Transverse colon (tissue), 4 donors: Measurements from ENCODE around the gene SEMA4D. TPM values are rescaled to one million over a fixed set of nuclear protein-coding genes. Genes with fewer than 3 reads are reported as not detected.

Experiments used
- DNase-seq: peaks from one replicate; pipeline ENCODE4 v3.0.0-alpha.2; 2019
- H3K27ac ChIP-seq, 4 donors: fragments of 200-600 bp; sonication (generic); 2 replicates each; pipeline ENCODE4 v1.5.1; 2016 to 2018; ENCODE audit warnings: inconsistent platforms in 4 of 4
- H3K27me3 ChIP-seq: fragments of 200-600 bp; sonication (generic); 2 replicates; pipeline ENCODE4 v1.5.1; 2017; ENCODE audit warnings: inconsistent platforms
- H3K36me3 ChIP-seq, 4 donors: fragments of 200-600 bp; sonication (generic); 2 replicates each; pipeline ENCODE4 v1.5.1; 2017 to 2019; ENCODE audit warnings: inconsistent platforms in 4 of 4
- H3K4me1 ChIP-seq, 4 donors: fragments of 200-600 bp; sonication (generic); 2 replicates each; pipeline ENCODE4 v1.5.1; 2017 to 2020; ENCODE audit warnings: inconsistent platforms in 4 of 4
- H3K4me3 ChIP-seq, 4 donors: fragments of 200-600 bp; sonication (generic); 1 replicate in 1 of 4; 2 replicates in 3 of 4; pipeline versions ENCODE4 v1.5.1 to v1.6.1; 2017 to 2019; ENCODE audit warnings: inconsistent platforms in 4 of 4
- H3K9me3 ChIP-seq, 2 donors: fragments of 200-600 bp; sonication (generic); 2 replicates each; pipeline ENCODE4 v1.5.1; 2017 to 2019; ENCODE audit warnings: inconsistent platforms in 2 of 2
- EP300 ChIP-seq: sonication (generic); formaldehyde crosslinking; IDR thresholded peaks from one replicate; pipeline ENCODE4 v1.6.1; 2017; ENCODE audit warnings: antibody characterized with exemption, low read depth
- POLR2A ChIP-seq: fragments of 450-650 bp; IDR thresholded peaks from one replicate; pipeline ENCODE4 v1.6.1; 2016; ENCODE audit warnings: antibody characterized with exemption, mild to moderate bottlenecking, moderate library complexity
- POLR2AphosphoS5 ChIP-seq, 3 donors: sonication (generic); formaldehyde crosslinking; IDR thresholded peaks; one replicate each; pipeline ENCODE4 v1.6.1; 2016; ENCODE audit warnings: antibody characterized with exemption in 3 of 3
- WGBS, 2 donors: methylation state at CpG; one replicate each; pipeline ENCODE4 v1.1.5; 2018; ENCODE audit warnings: low coverage in 1 of 2; 5-methylcytosine and 5-hydroxymethylcytosine counted together
- in situ Hi-C, 4 donors: fragments of 200-750 bp; cut with MboI; loops; one replicate each; pipeline versions ENCODE4 v1.15.0 to v1.15.1; 2017; ENCODE audit warnings: low sequenced_read_pairs in 3 of 4, low pct_ligation_motif_present in 1 of 4, low pct_unique_long_range_greater_than_20kb in 1 of 4
- intact Hi-C: fragments of 100-400 bp; cut with DNase I; formaldehyde crosslinking; loops from one replicate; pipeline ENCODE4 v1.15.1; 2023; ENCODE audit warnings: low total_unique reads
- total RNA-seq, 4 donors: library from RNA; depleted of rRNA; stranded (reverse); fragments of >200 nt; gene quantifications; one replicate each; pipeline ENCODE4 v1.1.0, GENCODE V29; 2016
- TF ChIP-seq, protein P1 (sequence below), 5 experiments: fragments of 200-600 bp in 3 of 5; fragments of 450-650 bp in 2 of 5; sonication (generic) in 3 of 5; IDR thresholded peaks; 1 replicate in 2 of 5; 2 replicates in 3 of 5; pipeline ENCODE4 v1.5.1; 2016 to 2017; ENCODE audit warnings: antibody characterized with exemption in 5 of 5, inconsistent platforms in 3 of 5, mild to moderate bottlenecking in 2 of 5, moderate library complexity in 1 of 5

SEMA4D gene
- total RNA-seq, 4 donors from 2014 or later: 8.7 to 29.1 (median 14.5) TPM

DNA sequence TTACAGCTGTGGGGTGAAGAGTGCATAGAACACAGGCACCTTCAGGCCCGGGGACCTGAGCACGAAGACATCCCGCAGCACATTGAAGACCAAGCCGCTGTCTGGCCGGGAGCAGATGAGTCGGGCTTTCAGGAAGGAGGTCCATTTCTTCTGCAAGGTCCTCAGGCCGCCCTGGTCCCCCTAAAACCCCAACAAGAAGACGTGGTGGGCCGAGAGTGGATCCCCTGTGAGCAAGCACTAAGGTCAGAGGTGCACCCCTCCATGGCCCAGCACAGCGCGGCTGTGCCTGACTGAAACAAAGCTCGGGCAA lies 109.1 kb downstream of the SEMA4D start:
- in situ Hi-C loops (no loop called here), intact Hi-C loops (no loop called here)
- WGBS, 2 donors: 96% methylated on average over 12 of the region's 12 CpGs; no CpG with 5 or more reads in 1 of the 2 donors
- Histone ChIP-seq H3K4me1 (peaks cover 0 to 6% (median 0%) of the 10 kb centered on the region in 4 donors), H3K27ac (peak overlapping the region; percentile 52 to 79 (median 56)), H3K36me3 (peaks cover 0 to 8% (median 1%) of the 10 kb centered on the region in 4 donors), H3K9me3 (no peaks in the 10 kb centered on the region), H3K27me3 (no peaks in the 10 kb centered on the region), H3K4me3 (no peak overlapping the region)
- TF ChIP-seq POLR2AphosphoS5 (IDR thresholded peaks at IDR 0.05) (no peak), EP300 (no peak)
- DNase-seq: no peak

DNA sequence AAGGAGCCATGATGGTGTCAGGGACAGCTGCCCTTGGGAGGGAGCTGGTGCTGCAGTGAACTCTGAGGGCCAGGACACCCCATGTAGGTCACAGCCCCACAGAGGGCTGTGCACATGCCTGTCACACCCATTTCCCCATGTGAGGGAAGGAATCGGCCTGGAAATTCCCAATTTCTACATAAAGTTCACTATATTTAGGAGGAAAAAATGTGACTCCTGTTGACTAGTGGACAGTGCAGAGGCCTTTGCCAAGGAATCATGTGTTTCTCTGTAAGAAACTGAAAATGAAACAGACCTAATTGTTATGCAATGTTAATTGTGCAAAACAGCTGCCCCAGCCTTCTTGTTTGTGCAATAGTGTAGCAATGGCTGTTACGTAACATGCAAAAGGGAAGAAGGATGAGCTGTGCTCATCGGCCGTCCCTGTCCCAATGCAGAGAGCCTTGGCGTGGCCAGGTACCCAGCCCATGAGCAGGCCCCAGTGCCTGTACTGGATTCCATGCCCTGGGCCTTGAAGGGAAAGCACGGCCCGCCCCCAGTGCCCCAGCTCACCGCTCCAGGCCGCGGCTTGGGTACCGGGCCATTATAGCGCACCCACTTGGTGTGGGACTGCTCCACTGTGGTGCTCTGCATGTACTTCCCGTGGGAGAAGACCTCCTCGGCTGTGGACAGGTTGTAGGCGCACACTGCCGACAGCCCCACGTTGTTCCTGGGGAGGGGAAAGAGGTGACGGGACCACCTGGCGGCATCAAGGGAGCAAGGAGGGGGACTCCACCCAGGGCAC lies 109.6 kb downstream of the SEMA4D start:
- DNase-seq: peak; percentile 37
- Histone ChIP-seq H3K27ac (peak overlapping the region; percentile 54 to 79 (median 60)), H3K4me1 (peaks cover 0 to 6% (median 0%) of the 10 kb centered on the region in 4 donors), H3K36me3 (peaks cover 0 to 3% (median 1%) of the 10 kb centered on the region in 4 donors), H3K9me3 (no peaks in the 10 kb centered on the region), H3K27me3 (no peaks in the 10 kb centered on the region), H3K4me3 (no peak overlapping the region)
- intact Hi-C loops (no loop called here), in situ Hi-C loops (no loop called here)
- no peak for TF ChIP-seq POLR2A
- TF ChIP-seq POLR2AphosphoS5 (IDR thresholded peaks at IDR 0.05): peak; percentile 75 to 91 (median 83)
- peak; percentile 37 for TF ChIP-seq EP300
- TF ChIP-seq, protein P1, sequence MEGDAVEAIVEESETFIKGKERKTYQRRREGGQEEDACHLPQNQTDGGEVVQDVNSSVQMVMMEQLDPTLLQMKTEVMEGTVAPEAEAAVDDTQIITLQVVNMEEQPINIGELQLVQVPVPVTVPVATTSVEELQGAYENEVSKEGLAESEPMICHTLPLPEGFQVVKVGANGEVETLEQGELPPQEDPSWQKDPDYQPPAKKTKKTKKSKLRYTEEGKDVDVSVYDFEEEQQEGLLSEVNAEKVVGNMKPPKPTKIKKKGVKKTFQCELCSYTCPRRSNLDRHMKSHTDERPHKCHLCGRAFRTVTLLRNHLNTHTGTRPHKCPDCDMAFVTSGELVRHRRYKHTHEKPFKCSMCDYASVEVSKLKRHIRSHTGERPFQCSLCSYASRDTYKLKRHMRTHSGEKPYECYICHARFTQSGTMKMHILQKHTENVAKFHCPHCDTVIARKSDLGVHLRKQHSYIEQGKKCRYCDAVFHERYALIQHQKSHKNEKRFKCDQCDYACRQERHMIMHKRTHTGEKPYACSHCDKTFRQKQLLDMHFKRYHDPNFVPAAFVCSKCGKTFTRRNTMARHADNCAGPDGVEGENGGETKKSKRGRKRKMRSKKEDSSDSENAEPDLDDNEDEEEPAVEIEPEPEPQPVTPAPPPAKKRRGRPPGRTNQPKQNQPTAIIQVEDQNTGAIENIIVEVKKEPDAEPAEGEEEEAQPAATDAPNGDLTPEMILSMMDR (IDR thresholded peaks at IDR 0.05): no peak
- WGBS, 2 donors: 82 to 83% methylated on average over 1 to 19 of the region's 19 CpGs

DNA sequence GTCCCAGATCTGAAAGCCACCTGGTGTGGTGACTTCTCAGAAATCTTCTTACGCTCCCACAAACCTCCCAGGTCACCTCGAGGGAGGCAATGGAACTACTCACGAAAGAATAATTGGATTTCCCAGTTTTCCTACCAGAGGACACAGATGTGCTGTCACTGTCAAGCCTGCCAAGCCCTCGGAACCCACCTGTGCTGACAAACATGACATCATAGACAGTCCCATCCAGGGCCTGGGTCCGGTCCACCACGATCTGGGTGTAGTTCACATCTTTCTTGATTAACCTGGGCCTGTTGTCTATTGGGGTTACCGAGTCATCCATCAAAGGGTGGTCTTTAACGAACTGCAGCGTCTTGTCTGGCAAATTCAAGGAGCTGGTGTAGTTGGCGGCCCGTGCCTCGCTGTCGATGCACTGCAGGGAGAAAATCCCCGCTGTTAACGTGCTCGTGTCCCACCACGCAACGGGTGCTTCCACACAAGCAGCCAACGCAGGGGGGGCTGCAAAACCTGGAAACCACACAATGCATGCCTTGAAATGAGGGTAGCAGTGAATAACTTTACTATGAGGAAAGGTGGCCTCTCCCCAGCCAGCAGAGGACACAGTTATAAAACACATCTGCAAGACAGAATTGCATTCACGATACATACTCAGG lies 110.6 kb downstream of the SEMA4D start:
- H3K4me1 ChIP-seq: peaks cover 0 to 6% (median 0%) of the 10 kb centered on the region in 4 donors
- no peak overlapping the region for H3K4me3 ChIP-seq
- H3K27ac ChIP-seq: peak overlapping the region in 3 of 4 donors; percentile 19 to 79 (median 61)
- no peak for DNase-seq
- peaks cover 0 to 3% (median 0%) of the 10 kb centered on the region in 4 donors for H3K36me3 ChIP-seq
- no peaks in the 10 kb centered on the region for H3K9me3 ChIP-seq
- in situ Hi-C loops: no loop called here
- no peaks in the 10 kb centered on the region for H3K27me3 ChIP-seq
- intact Hi-C loops: no loop called here
- 95 to 100% methylated on average over 9 to 20 of the region's 20 CpGs for WGBS, 2 donors
- no peak for TF ChIP-seq EP300
- no peak for TF ChIP-seq POLR2A
- TF ChIP-seq, protein P1 (IDR thresholded peaks at IDR 0.05): no peak
- TF ChIP-seq POLR2AphosphoS5 (IDR thresholded peaks at IDR 0.05): no peak

DNA sequence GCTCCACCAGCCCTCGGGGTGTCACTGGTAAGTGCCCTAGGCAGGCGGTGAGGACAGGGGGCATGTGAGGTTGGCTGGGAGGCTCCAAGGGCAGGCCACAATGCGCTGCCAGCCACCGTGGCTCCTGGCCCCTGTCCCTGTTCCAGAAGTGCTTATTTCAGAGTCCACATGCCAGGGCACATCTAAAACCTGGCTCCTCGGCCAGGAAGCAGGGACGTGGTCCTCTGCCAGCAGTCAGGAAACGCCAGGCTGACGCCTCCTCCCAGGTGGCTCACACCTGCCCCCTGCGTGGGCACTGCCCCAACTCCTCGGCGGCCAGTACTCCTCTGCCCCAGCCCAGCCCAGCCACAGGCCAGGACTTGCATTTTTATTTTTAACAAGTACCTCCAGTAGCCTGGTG lies 111.1 kb downstream of the SEMA4D start:
- Histone ChIP-seq H3K36me3 (peaks cover 0 to 3% (median 0%) of the 10 kb centered on the region in 4 donors), H3K27me3 (no peaks in the 10 kb centered on the region), H3K27ac (no peak overlapping the region), H3K4me3 (no peak overlapping the region), H3K4me1 (peaks cover 0 to 6% (median 0%) of the 10 kb centered on the region in 4 donors), H3K9me3 (no peaks in the 10 kb centered on the region)
- TF ChIP-seq EP300: no peak
- TF ChIP-seq POLR2A: no peak
- TF ChIP-seq, protein P1 (IDR thresholded peaks at IDR 0.05): no peak
- TF ChIP-seq POLR2AphosphoS5 (IDR thresholded peaks at IDR 0.05): no peak
- in situ Hi-C loops (no loop called here), intact Hi-C loops (no loop called here)
- WGBS, 2 donors: 88 to 100% methylated on average over 2 to 9 of the region's 11 CpGs
- no peak for DNase-seq
